HG03460 (cell line): ENCODE measurements around the gene ABI3BP.
A peak's percentile ranks its signal among the peaks of the same experiment; 100 is the strongest.

Experiments used
- ATAC-seq: cut with Tn5 transposase; IDR thresholded peaks from one replicate; pipeline ENCODE4 v1.9.1; 2021; ENCODE audit not compliant: unreplicated experiment

The ABI3BP gene

GRCh38 chr3:100780071-100780622 lies 213.1 kb downstream of the ABI3BP start:
- ATAC-seq, result no peak

- ATAC-seq, result no peak
Measured at GRCh38 chr3:100779480-100779879, 213.7 kb downstream of the ABI3BP start.

DNA sequence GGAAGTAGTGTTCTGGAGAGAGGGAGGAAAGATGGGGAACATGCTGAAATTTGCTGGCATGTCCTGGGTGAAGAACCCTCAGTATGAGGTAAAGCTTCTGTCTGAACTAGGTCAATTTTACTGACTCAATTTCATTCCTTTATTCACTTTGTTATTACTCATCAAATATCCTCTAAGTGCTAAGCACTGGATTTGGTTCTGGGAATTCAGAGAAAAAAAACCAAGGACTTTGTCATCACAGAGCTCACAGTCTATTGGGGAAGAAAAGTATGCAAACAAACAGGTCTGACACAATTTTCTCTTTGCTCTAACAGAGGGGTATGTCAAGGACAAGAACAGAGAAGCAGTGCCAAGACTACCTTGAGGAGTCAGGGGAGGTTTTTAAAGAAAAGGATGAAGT lies 215.9 kb downstream of the ABI3BP start:
- no peak for ATAC-seq

GRCh38 chr3:100776746-100777145 lies 216.5 kb downstream of the ABI3BP start:
- no peak for ATAC-seq

DNA sequence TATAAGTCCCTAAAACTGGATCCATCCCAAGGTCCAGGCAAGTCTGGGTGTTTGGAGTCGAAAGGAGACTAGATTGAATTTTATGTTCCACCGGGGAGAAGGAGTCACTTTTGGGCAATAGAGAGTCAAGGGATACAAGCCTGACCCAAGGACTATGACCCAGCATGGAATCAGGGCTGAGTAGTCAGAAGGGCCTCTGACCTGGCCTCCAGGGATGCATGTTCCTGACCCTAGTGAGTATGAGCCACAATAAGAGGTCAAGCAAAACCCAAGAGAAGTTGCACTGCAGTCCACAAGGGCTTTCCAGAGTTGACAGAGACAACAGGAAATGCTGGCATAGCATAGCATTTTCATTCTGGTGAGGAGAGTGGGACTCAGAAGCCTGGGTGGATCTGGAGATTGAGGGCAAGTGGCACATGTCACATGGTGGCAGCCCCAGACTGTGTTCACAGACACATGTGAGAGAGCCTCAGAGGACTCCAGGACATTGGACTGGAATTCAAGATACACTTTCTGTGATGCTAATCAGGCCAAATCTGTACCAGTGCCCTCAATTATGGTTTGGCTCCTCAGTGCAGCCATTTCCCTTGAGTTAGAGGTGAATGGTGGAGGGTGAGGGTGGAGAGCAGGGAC lies 217.0 kb downstream of the ABI3BP start:
- no peak for ATAC-seq

DNA sequence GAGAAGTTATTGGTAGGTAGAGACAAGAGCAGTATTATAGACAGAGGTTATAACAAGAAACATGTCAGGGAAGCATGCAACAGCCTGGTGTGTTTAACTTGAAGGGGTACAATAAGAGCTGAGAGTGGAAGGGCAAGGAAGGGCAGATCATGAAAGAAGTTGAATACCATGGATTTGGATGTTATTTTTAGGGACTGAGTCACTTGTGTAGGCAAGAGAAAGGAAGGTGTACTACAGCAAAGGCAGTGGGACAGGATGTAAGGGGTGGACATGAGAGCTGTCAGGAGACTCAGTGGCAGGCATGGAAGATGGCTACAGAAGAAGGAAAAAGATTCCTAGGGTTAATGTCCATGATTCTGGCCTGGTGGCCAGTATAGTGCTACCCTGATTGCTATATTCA lies 217.6 kb downstream of the ABI3BP start:
- no peak for ATAC-seq

- no peak for ATAC-seq
Measured at GRCh38 chr3:100775226-100775625, 218.0 kb downstream of the ABI3BP start.

DNA sequence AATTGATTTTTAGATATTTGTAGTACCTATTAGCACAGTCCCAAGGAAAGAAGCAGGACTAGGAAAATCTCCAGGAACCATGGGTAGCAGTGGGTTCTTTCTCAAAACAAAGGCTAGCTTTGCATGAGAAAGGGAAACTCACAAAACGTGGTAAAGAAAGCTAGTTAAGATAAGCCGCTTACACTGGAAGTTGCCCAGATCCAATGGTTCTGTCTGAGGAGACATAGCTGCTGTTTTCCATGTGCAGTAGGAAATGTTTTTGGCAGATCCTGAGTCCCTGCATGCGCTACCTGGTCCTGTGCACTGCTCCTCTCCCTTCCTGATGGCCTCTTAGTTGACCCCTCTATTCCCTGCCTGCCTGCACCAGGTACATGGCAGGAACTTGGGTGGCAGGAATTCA lies 223.5 kb downstream of the ABI3BP start:
- ATAC-seq, result no peak

DNA sequence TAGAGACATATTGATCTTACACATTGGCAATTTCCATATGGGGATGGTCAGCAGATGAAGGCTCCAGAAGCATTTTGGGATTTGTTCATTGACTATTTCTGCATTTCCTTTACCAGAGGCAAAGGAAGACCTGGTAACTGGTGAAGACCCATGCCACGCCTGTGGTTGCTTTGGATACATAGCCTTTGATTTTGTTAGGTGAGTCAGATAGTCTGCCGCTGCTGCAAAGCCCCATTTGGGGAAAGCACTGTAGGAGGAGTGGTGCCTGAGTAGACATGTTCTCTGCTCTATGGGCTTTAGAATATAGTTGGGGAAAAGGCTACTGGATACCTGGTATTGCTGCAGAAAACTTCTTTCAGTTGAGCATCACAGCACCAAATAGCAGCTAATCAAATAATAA lies 227.2 kb downstream of the ABI3BP start:
- ATAC-seq, result no peak

- ATAC-seq, result no peak
Measured at GRCh38 chr3:100765437-100765975, 227.7 kb downstream of the ABI3BP start.

DNA sequence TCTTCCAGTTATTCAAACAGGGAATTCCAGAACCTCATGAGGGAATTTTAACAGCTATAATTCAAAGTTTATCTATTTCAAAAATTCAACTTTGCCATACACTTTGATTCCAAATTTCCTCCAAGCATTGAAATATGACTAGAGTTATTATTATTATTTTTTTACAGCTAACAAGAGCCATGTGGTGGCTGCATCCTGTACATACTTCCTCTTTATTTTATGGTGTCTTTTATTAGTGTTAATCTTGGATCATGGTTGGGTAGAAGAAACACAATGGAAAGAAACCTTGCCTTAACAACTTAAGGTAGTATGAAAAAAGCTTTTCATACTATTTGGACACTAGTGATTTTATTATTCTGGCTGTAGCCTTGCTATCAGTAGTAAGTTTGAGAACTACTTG lies 231.3 kb downstream of the ABI3BP start:
- ATAC-seq, result no peak

DNA sequence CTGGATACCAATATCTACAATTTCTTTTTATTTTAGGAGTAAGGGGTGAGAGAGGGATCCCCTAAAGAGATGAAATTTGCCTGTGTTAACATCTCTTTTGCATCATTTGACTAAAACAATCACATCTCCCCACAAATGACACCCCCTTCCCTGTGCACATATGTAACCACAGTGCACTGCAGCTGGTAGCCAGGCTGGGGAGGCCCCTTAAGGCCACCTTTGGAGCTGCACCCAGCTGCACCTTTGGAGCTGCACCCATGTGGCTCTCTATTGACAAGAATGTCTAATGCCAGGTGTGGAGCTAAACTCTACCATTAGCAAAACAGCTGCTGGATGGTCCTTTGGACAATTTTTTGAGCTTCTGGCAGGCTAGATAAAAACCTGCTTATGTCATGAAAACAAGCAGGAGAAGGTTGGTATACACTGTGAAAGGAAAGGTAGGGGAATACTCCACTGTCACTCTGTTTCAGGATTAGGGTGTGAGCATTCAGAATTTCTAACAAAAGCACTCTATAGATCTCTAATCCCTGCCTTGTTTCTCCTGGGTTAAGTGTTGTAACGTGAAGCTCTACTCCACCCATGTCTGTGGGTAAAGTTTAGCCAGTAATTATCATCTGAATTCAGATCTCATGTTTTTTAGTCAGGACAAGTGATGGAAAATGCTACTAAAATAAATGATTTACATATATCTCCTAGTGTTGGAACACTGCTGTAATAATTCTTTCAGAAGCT lies 231.8 kb downstream of the ABI3BP start:
- ATAC-seq, result peak; percentile 79

DNA sequence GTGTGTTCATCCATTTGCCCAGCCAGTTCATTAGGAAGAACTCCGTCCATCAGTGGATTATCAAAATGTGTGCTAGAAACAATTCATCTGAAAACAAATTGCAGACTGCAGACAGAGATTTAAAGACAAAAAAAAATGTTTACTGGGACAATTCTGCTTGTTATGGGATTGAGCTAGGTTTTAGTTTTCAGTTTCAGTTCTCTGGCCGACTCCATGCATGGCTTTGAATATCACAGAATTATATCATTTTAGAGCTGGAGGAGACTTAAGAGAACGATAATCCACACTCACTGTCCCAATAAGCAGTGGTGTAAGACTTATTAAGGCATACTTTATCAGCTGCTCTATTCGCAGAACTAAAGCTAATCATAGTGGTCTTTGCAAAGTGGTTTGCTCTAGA lies 232.8 kb downstream of the ABI3BP start:
- no peak for ATAC-seq

DNA sequence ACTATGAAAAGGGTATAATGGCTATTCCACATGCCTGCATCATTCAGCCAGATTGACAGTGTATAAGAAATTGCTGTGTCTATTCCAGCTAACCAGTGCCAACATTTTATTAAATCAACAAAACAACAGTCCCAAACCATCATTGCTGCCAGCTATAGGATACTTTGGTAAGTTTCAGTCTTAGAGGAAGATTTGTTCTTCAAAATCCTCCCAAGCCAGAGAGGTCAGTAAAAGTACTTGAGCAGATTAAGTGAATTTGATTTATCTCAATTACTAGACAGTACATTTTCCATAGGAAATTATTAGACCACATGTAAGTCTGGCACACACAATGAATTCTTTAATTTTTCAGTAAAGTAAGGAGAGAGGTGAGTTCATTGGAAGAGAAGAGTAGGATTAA lies 233.3 kb downstream of the ABI3BP start:
- ATAC-seq, result no peak

DNA sequence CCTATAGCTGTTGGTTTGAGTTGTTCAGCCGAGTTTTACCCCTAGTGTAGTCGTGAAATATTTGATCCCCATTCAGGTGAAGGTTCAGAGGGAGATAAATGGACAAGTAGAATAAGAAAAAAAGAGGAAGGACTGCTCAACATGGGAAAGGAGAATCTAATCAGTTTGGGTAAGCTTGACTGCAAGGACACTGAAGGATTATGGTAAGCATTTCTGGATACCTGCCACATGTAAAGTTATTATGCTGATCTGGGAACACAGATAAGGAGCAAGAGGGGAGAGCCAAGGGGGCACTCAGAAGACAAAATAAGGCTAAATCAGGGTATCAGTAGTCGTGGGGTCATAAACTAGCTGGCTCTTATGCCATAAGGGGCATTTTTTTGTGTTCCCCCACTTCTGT lies 234.1 kb downstream of the ABI3BP start:
- no peak for ATAC-seq

DNA sequence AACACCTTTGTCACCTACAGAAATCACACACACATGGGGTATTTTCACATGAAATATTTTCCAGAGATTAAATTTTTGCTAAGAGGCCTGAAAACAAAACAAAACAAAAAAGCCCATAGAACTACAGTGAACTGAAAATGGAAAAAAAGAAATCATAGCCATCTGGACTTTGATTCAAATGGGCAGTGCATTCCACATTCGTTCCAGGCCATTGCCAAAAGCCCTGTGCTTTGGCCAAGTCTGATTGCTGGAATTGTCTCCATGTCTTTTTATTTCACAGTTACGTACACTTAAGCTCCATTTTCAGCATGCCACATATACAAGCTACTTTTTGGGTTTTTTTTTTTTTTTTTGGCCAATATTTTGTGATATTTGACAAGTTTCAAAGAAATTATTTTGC lies 236.8 kb downstream of the ABI3BP start:
- ATAC-seq, result no peak

DNA sequence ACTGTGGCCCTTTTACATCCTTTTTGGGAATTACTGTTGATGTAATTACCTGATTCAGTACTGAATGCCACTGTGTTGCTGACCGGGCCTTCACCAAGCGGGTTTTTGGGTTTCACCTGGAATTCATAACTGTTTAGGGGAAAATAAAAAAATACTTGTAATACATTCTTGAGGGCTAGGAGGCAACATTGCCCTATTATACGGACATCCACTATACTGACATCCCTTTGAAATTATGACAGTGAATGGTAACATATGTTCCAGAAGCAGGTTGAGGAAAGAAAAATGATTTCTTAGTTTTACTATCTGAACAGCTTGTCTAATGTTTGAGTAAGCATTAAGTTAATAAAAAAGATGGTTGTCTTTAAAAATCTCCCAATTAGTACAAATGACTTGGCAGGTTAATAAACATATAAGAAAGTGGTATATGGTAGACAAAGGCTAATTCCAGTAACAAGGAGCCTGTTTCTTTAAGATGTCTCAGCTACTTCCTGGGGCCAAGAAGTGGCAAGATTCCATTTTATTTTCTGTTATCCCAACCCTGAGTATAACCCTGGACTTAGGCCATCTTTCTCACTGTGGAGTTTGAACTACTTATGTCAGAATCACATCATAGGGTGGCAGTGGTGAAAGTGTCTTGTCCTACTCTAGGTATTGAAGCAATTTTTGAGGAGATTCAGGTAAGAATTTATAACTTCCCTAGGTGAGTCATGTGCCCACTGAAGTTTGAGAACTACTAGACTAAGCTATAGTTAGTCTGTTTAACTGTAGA lies 238.5 kb downstream of the ABI3BP start:
- no peak for ATAC-seq

DNA sequence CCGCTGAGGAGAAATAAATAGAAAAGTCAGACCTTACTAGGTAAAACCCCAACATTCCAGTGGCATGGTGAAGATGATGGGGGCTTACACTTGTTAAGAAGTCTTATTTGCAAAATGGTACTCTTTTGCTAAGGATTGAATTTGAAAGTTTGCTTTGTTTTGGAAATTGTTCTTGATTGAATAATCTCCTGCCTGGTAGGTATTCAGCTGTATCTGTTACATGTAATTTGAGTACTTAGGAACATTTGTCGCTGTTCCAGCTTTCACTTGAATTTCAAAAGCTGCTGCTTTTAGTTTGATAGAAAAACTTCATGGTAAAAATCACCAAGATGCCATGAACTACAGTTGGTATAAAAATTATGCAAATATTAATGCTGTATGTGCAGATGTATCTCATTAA lies 239.4 kb downstream of the ABI3BP start:
- no peak for ATAC-seq

GRCh38 chr3:100748967-100749366 lies 244.3 kb downstream of the ABI3BP start:
- no peak for ATAC-seq

DNA sequence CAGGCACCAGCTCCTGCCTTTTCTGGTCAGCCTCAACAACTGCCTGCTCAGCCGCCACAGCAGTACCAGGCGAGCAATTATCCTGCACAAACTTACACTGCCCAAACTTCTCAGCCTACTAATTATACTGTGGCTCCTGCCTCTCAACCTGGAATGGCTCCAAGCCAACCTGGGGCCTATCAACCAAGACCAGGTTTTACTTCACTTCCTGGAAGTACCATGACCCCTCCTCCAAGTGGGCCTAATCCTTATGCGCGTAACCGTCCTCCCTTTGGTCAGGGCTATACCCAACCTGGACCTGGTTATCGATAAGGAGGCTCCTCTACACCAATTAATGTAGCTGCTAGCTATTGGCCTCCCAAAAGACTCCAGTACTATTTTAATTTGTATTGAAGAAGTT lies 245.0 kb downstream of the ABI3BP start:
- no peak for ATAC-seq

DNA sequence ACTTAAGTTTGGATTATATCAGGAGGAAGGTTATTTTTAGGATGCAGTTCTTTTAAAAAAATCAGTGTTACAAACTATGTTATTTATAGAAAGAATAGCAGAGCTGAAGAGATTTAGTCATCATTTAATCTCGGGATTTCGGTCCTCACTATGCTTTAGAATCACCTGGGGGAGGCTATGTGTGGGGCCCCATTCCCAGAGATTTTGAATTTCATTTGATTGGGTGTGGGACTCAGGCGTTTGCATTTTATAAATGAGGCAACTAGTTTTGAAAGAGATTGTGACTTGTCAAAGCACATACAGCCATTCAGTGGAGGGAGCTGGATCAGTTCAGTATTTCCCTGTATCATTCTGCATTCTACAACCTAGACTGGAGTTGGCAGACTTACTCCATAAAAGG lies 247.1 kb downstream of the ABI3BP start:
- ATAC-seq, result no peak

- no peak for ATAC-seq
Measured at GRCh38 chr3:100745617-100746016, 247.6 kb downstream of the ABI3BP start.
